Breast epithelium (tissue), 4 donors: ENCODE results near the gene NTRK3. TPM values are rescaled to one million over a fixed set of nuclear protein-coding genes. Genes with fewer than 3 reads are reported as not detected.
A peak's percentile ranks its signal among the peaks of the same experiment; 100 is the strongest.

Experiments used
- DNase-seq, 2 donors: peaks; one replicate each; pipeline ENCODE4 v3.0.0-alpha.2; 2019; ENCODE audit warnings: low spot score in 2 of 2
- H3K27ac ChIP-seq, 2 donors: fragments of 200-600 bp; sonication (generic) in 1 of 2; one replicate each; pipeline ENCODE4 v1.5.1; 2016 to 2019; ENCODE audit warnings: mild to moderate bottlenecking in 1 of 2
- H3K27me3 ChIP-seq, 2 donors: fragments of 200-600 bp; sonication (generic) in 1 of 2; one replicate each; pipeline versions ENCODE4 v1.5.1 to v1.6.0; 2017 to 2019; ENCODE audit warnings: control low read depth in 1 of 2, mild to moderate bottlenecking in 1 of 2
- H3K36me3 ChIP-seq: fragments of 200-600 bp; one replicate; pipeline ENCODE4 v1.5.1; 2019
- H3K4me1 ChIP-seq, 2 donors: fragments of 200-600 bp; sonication (generic); one replicate each; pipeline ENCODE4 v1.5.1; 2016 to 2019; ENCODE audit warnings: control low read depth in 1 of 2
- H3K4me3 ChIP-seq, 3 donors: fragments of 200-600 bp; sonication (generic); 1 replicate in 2 of 3; 2 replicates in 1 of 3; pipeline ENCODE4 v1.5.1; 2016 to 2019; ENCODE audit warnings: mild to moderate bottlenecking in 3 of 3, moderate library complexity in 2 of 3
- H3K9me3 ChIP-seq, 2 donors: fragments of 200-600 bp; sonication (generic) in 1 of 2; one replicate each; pipeline ENCODE4 v1.5.1; 2016 to 2019; ENCODE audit warnings: control low read depth in 1 of 2
- POLR2A ChIP-seq: fragments of 450-650 bp; IDR thresholded peaks from one replicate; pipeline ENCODE4 v1.6.1; 2016; ENCODE audit warnings: antibody characterized with exemption, mild to moderate bottlenecking, moderate library complexity
- POLR2AphosphoS5 ChIP-seq, 3 donors: sonication (generic); formaldehyde crosslinking; IDR thresholded peaks; one replicate each; pipeline ENCODE4 v1.6.1; 2017; ENCODE audit warnings: antibody characterized with exemption in 3 of 3
- intact Hi-C: fragments of 100-400 bp; cut with DNase I; formaldehyde crosslinking; loops from one replicate; pipeline ENCODE4 v1.15.1; 2023; ENCODE audit warnings: low total_unique reads
- total RNA-seq, 3 donors: library from RNA; depleted of rRNA; stranded (reverse); fragments of >200 nt; gene quantifications; one replicate each; pipeline ENCODE4 v1.1.0, GENCODE V29; 2016
- TF ChIP-seq, protein P1 (sequence below), 3 donors: fragments of 450-650 bp; IDR thresholded peaks; one replicate each; pipeline ENCODE4 v1.5.1; 2016 to 2017; ENCODE audit warnings: antibody characterized with exemption in 3 of 3, mild to moderate bottlenecking in 3 of 3, moderate library complexity in 3 of 3

The NTRK3 gene
- total RNA-seq, 3 donors from 2014 or later: 1.9 to 23.6 (median 13.8) TPM

- Histone ChIP-seq H3K9me3 (no peaks in the 10 kb centered on the region), H3K27ac (peak overlapping the region in 1 of 2 donors; percentile 32), H3K27me3 (no peaks in the 10 kb centered on the region), H3K4me1 (no peaks in the 10 kb centered on the region), H3K4me3 (no peak overlapping the region), H3K36me3 (no peaks in the 10 kb centered on the region)
- no peak for DNase-seq
- TF ChIP-seq, protein P1, sequence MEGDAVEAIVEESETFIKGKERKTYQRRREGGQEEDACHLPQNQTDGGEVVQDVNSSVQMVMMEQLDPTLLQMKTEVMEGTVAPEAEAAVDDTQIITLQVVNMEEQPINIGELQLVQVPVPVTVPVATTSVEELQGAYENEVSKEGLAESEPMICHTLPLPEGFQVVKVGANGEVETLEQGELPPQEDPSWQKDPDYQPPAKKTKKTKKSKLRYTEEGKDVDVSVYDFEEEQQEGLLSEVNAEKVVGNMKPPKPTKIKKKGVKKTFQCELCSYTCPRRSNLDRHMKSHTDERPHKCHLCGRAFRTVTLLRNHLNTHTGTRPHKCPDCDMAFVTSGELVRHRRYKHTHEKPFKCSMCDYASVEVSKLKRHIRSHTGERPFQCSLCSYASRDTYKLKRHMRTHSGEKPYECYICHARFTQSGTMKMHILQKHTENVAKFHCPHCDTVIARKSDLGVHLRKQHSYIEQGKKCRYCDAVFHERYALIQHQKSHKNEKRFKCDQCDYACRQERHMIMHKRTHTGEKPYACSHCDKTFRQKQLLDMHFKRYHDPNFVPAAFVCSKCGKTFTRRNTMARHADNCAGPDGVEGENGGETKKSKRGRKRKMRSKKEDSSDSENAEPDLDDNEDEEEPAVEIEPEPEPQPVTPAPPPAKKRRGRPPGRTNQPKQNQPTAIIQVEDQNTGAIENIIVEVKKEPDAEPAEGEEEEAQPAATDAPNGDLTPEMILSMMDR (IDR thresholded peaks at IDR 0.05): no peak
- TF ChIP-seq POLR2AphosphoS5 (IDR thresholded peaks at IDR 0.05) (no peak), POLR2A (no peak)
- intact Hi-C loops: no loop called here
Measured at GRCh38 chr15:87981969-87982368, 274.6 kb downstream of the NTRK3 start.

GRCh38 chr15:87977907-87978306 lies 278.6 kb downstream of the NTRK3 start:
- no peak for DNase-seq
- H3K9me3 ChIP-seq: no peaks in the 10 kb centered on the region
- no peak overlapping the region for H3K4me3 ChIP-seq
- no peak overlapping the region for H3K27ac ChIP-seq
- intact Hi-C loops: no loop called here
- H3K27me3 ChIP-seq: no peaks in the 10 kb centered on the region
- H3K36me3 ChIP-seq: no peaks in the 10 kb centered on the region
- no peaks in the 10 kb centered on the region for H3K4me1 ChIP-seq
- TF ChIP-seq POLR2AphosphoS5 (IDR thresholded peaks at IDR 0.05) (no peak), POLR2A (no peak)
- TF ChIP-seq, protein P1 (IDR thresholded peaks at IDR 0.05): no peak

GRCh38 chr15:87976552-87976951 lies 280.0 kb downstream of the NTRK3 start:
- Histone ChIP-seq H3K27me3 (no peaks in the 10 kb centered on the region), H3K27ac (no peak overlapping the region), H3K4me3 (no peak overlapping the region), H3K36me3 (no peaks in the 10 kb centered on the region), H3K9me3 (no peaks in the 10 kb centered on the region), H3K4me1 (no peaks in the 10 kb centered on the region)
- TF ChIP-seq POLR2AphosphoS5 (IDR thresholded peaks at IDR 0.05) (no peak), POLR2A (no peak)
- TF ChIP-seq, protein P1 (IDR thresholded peaks at IDR 0.05): no peak
- no peak for DNase-seq
- intact Hi-C loops: no loop called here

DNA sequence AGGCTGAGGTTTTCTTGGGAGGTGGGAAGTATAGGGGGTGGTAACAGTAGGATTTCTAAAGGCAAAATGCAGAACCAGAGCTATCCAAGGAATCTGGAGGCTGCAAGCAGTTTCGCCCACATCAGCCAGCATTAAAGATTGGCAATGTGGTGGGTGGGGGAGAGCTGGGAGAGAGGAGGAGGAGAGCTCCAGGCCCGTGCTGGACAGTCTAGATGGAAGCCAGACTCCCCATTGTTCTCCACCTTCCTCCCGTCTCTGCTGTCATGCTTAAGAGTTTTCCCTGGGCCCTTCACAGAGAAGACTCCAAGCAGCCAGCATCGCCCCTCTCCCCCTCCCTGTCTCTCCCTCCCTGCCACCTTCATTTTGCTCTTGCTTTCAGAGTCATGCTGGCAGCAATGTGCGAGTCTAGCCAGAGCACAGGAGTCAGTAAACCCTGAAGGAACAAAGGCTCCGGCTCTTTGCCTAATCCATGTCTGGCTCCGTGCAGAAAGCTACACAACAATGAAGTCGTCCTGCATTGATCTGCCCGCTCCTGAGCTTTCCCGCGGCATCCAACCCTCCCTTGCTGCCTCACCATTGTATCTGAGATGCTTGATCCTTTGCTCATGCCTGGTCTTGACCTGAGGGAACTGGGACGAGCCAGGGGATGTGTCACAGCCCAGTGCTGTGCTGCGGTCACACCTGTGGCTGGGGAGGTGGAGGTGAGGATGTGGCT lies 282.9 kb downstream of the NTRK3 start:
- peak overlapping the region in 1 of 2 donors; percentile 19 for H3K27ac ChIP-seq
- H3K4me1 ChIP-seq: no peaks in the 10 kb centered on the region
- H3K9me3 ChIP-seq: no peaks in the 10 kb centered on the region
- no peak overlapping the region for H3K4me3 ChIP-seq
- peak in 1 of 2 donors; percentile 42 for DNase-seq
- intact Hi-C loops: no loop called here
- H3K27me3 ChIP-seq: no peaks in the 10 kb centered on the region
- no peaks in the 10 kb centered on the region for H3K36me3 ChIP-seq
- no peak for TF ChIP-seq POLR2AphosphoS5 (IDR thresholded peaks at IDR 0.05)
- no peak for TF ChIP-seq POLR2A
- TF ChIP-seq, protein P1 (IDR thresholded peaks at IDR 0.05): no peak

- no peak for DNase-seq
- Histone ChIP-seq H3K4me1 (no peaks in the 10 kb centered on the region), H3K9me3 (no peaks in the 10 kb centered on the region), H3K36me3 (no peaks in the 10 kb centered on the region), H3K27me3 (no peaks in the 10 kb centered on the region), H3K4me3 (no peak overlapping the region), H3K27ac (peak overlapping the region in 1 of 2 donors; percentile 32)
- TF ChIP-seq POLR2AphosphoS5 (IDR thresholded peaks at IDR 0.05): no peak
- intact Hi-C loops: no loop called here
Measured at GRCh38 chr15:87971076-87971475, 285.5 kb downstream of the NTRK3 start.
